OCI-M2 (cell line): ENCODE measurements around the gene TPRA1.

Experiments used
- DNase-seq: peaks from one replicate; lab custom pipeline; 2025; ENCODE audit not compliant: unreplicated experiment; lab: John Stamatoyannopoulos, UW

TPRA1 gene

GRCh38 chr3:127566833-127567232, 23.7 kb downstream of the TPRA1 start:
- no peak for DNase-seq

- DNase-seq, result no peak
These were observed 24.8 kb downstream of the TPRA1 start for GRCh38 chr3:127565711-127566110.

GRCh38 chr3:127560051-127560787, 30.3 kb downstream of the TPRA1 start:
- no peak for DNase-seq

GRCh38 chr3:127556565-127556964, 34.0 kb downstream of the TPRA1 start:
- no peak for DNase-seq

- DNase-seq, result no peak
These were observed 35.4 kb downstream of the TPRA1 start for GRCh38 chr3:127555108-127555507.

GRCh38 chr3:127552038-127552437, 38.5 kb downstream of the TPRA1 start:
- DNase-seq, result no peak

- no peak for DNase-seq
These were observed 39.4 kb downstream of the TPRA1 start for GRCh38 chr3:127551178-127551577.

- DNase-seq, result no peak
These were observed 39.9 kb downstream of the TPRA1 start for GRCh38 chr3:127550468-127551157.

GRCh38 chr3:127549826-127550467, 40.6 kb downstream of the TPRA1 start:
- DNase-seq, result no peak

GRCh38 chr3:127547761-127548605, 42.5 kb downstream of the TPRA1 start:
- DNase-seq, result no peak

GRCh38 chr3:127546970-127547733, 43.4 kb downstream of the TPRA1 start:
- DNase-seq, result no peak

- DNase-seq, result no peak
These were observed 44.0 kb downstream of the TPRA1 start for GRCh38 chr3:127546554-127546953.

GRCh38 chr3:127545711-127546457, 44.6 kb downstream of the TPRA1 start:
- no peak for DNase-seq

GRCh38 chr3:127545216-127545615, 45.3 kb downstream of the TPRA1 start:
- DNase-seq, result no peak

- DNase-seq, result no peak
These were observed 45.7 kb downstream of the TPRA1 start for GRCh38 chr3:127544803-127545201.

GRCh38 chr3:127544192-127544802, 46.2 kb downstream of the TPRA1 start:
- no peak for DNase-seq

GRCh38 chr3:127543441-127543840, 47.1 kb downstream of the TPRA1 start:
- DNase-seq, result no peak

GRCh38 chr3:127542441-127542952, 48.0 kb downstream of the TPRA1 start:
- no peak for DNase-seq

GRCh38 chr3:127541320-127541719, 49.2 kb downstream of the TPRA1 start:
- DNase-seq, result no peak
